ENCODE results near the gene PCDHA12. TPM values are rescaled to one million over a fixed set of nuclear protein-coding genes. Genes with fewer than 3 reads are reported as not detected.

The PCDHA12 gene
- total RNA-seq, 6 experiments from 2014 or later: 0.09 to 0.34 (median 0.20) TPM; not detected in 1

GRCh38 chr5:140881889-140882590 is 6.9 kb downstream of the PCDHA12 start, which contains the start of gene PCDHA13:
TSS of gene PCDHA13 (plus strand) at chr5:140882124. CDS start at chr5:140882269, 145 bp downstream.
- Mint-ChIP-seq H3K27ac (no peak within 1 kb of the TSS), H3K4me1 (ENCODE audit: low read depth) (no peaks in the 10 kb centered on the region), H3K36me3 (ENCODE audit: low read depth) (peaks cover 4% of the 10 kb centered on the region; the same call in 1 of the 2 replicates), H3K4me3 (no peak within 1 kb of the TSS), H3K9me3 (peaks cover 17% of the 10 kb centered on the region), H3K27me3 (ENCODE audit: insufficient read depth) (no peaks in the 10 kb centered on the region)
- TF ChIP-seq CTCF (IDR thresholded peaks at IDR 0.05): no peak
- DNase-seq: no peak

GRCh38 chr5:140882591-140882899 is 7.4 kb downstream of the PCDHA12 start:
- Mint-ChIP-seq H3K4me3 (no peak overlapping the region), H3K36me3 (ENCODE audit: low read depth) (peaks cover 4% of the 10 kb centered on the region; the same call in 1 of the 2 replicates), H3K27me3 (ENCODE audit: insufficient read depth) (no peaks in the 10 kb centered on the region), H3K27ac (no peak overlapping the region), H3K9me3 (peaks cover 20% of the 10 kb centered on the region), H3K4me1 (ENCODE audit: low read depth) (no peaks in the 10 kb centered on the region)
- DNase-seq: no peak
- 0 out of 2 replicates have a peak, but pooled peaks have one; percentile 6 for TF ChIP-seq CTCF (IDR thresholded peaks at IDR 0.05)

GRCh38 chr5:140883373-140883772 is 8.3 kb downstream of the PCDHA12 start:
- Mint-ChIP-seq H3K9me3 (peaks cover 24% of the 10 kb centered on the region), H3K4me3 (no peak overlapping the region), H3K27me3 (ENCODE audit: insufficient read depth) (no peaks in the 10 kb centered on the region), H3K27ac (no peak overlapping the region), H3K36me3 (ENCODE audit: low read depth) (peaks cover 4% of the 10 kb centered on the region; the same call in 1 of the 2 replicates), H3K4me1 (ENCODE audit: low read depth) (no peaks in the 10 kb centered on the region)
- no peak for TF ChIP-seq CTCF (IDR thresholded peaks at IDR 0.05)
- no peak for DNase-seq

- H3K4me1 Mint-ChIP-seq (ENCODE audit: low read depth): no peaks in the 10 kb centered on the region
- TF ChIP-seq CTCF (IDR thresholded peaks at IDR 0.05): no peak
- H3K36me3 Mint-ChIP-seq (ENCODE audit: low read depth): peaks cover 4% of the 10 kb centered on the region; the same call in 1 of the 2 replicates
- H3K27ac Mint-ChIP-seq: no peak overlapping the region
- no peak for DNase-seq
- no peaks in the 10 kb centered on the region for H3K27me3 Mint-ChIP-seq (ENCODE audit: insufficient read depth)
- H3K4me3 Mint-ChIP-seq: no peak overlapping the region
- peaks cover 24% of the 10 kb centered on the region for H3K9me3 Mint-ChIP-seq
Measured at GRCh38 chr5:140883927-140884697, 9.0 kb downstream of the PCDHA12 start.

- no peaks in the 10 kb centered on the region for H3K36me3 Mint-ChIP-seq (ENCODE audit: low read depth)
- TF ChIP-seq CTCF (IDR thresholded peaks at IDR 0.05): no peak
- DNase-seq: no peak
- peaks cover 64% of the 10 kb centered on the region for H3K9me3 Mint-ChIP-seq
- no peak overlapping the region for H3K4me3 Mint-ChIP-seq
- H3K27me3 Mint-ChIP-seq (ENCODE audit: insufficient read depth): peaks cover 2% of the 10 kb centered on the region; the same call in 1 of the 2 replicates
- H3K4me1 Mint-ChIP-seq (ENCODE audit: low read depth): no peaks in the 10 kb centered on the region
- no peak overlapping the region for H3K27ac Mint-ChIP-seq
Measured at GRCh38 chr5:140916325-140916724, 41.2 kb downstream of the PCDHA12 start.
